ENCODE measurements around the gene ADNP2.

The ADNP2 gene

DNA sequence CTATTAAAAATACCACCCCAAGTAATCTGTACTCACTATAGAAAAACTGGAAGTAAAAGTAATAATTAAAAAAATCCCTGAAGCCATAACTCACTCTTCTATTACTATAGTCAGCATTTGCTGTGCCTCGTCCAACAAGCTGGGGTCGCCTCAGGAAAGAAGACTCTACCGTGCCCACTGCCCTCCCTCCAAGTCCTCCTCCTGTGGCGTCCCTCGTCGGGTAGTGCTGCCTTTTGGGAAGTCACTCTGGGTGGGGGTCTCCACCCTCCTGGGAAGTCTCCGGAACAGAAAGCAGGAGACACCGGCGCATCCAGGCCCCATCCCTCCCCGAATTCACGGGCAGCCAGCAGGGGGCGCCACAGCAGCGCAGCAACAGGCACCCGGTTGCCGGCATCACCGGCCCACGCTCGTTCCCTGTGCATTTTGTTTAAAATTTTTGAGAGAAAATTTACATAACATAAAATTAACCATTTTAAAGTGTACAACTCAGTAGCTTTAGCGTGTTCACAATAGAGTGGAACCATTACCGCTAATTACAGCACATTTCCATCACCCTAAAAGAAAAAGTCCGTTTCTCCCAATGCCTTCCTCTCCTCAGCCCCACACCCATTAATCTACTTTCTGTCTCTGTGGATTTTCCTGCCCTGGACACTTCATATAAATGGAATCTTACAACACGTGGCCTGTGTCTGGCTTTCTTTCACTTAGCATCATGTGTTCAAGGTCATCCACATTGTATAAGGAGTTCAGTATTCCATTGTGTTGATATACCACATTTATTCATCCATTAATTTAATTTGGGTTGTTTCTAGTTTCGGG, 62.2 kb downstream of the ADNP2 start:
- H3K36me3 ChIP-seq (ENCODE audit: control insufficient read depth, insufficient read depth, low read length) = no peaks in the 10 kb centered on the region
- WGBS, 2 experiments (ENCODE audit: insufficient coverage in 2 of 2) = 36 to 45% methylated on average over 12 to 14 of the region's 23 CpGs
- no peaks in the 10 kb centered on the region for H3K4me1 ChIP-seq (ENCODE audit: control insufficient read depth, insufficient read depth, low read length, poor library complexity, severe bottlenecking)
- H3K4me3 ChIP-seq (ENCODE audit: extremely low read depth, insufficient read depth, low read length, poor library complexity, severe bottlenecking) = no peak overlapping the region
- peaks cover 2% of the 10 kb centered on the region for H3K9me3 ChIP-seq (ENCODE audit: control insufficient read depth, low read length)
- no peak overlapping the region for H3K27ac ChIP-seq (ENCODE audit: low read depth, low read length, severe bottlenecking)

DNA sequence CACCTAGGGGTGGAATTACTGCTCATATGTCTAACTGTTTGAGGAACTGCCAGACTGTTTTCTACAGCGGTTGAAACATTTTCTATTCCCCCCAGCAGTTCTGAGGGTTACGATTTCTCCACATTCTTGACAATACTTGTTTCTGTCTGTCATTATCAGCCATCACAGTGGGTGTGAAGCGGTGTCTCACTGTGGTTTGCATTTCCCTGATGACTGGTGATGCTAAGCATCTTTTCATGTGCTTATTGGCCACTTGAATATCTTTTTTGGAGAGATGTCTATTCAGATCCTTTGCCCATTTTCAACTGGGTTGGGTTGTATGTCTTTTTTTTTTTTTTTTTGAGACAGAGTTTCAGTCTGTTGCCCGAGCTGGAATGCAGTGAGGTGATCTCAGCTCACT, 63.0 kb downstream of the ADNP2 start:
- Histone ChIP-seq H3K4me3 (ENCODE audit: extremely low read depth, insufficient read depth, low read length, poor library complexity, severe bottlenecking) (no peak overlapping the region), H3K4me1 (ENCODE audit: control insufficient read depth, insufficient read depth, low read length, poor library complexity, severe bottlenecking) (no peaks in the 10 kb centered on the region), H3K36me3 (ENCODE audit: control insufficient read depth, insufficient read depth, low read length) (no peaks in the 10 kb centered on the region), H3K9me3 (ENCODE audit: control insufficient read depth, low read length) (no peaks in the 10 kb centered on the region), H3K27ac (ENCODE audit: low read depth, low read length, severe bottlenecking) (no peak overlapping the region)
- WGBS, 2 experiments (ENCODE audit: insufficient coverage in 2 of 2) = 80 to 88% methylated on average over 2 to 4 of the region's 4 CpGs

- WGBS, 2 experiments (ENCODE audit: insufficient coverage in 2 of 2) = 87 to 88% methylated on average over 9 to 10 of the region's 10 CpGs
- Histone ChIP-seq H3K9me3 (ENCODE audit: control insufficient read depth, low read length) (no peaks in the 10 kb centered on the region), H3K27ac (ENCODE audit: low read depth, low read length, severe bottlenecking) (no peak overlapping the region), H3K4me3 (ENCODE audit: extremely low read depth, insufficient read depth, low read length, poor library complexity, severe bottlenecking) (no peak overlapping the region), H3K4me1 (ENCODE audit: control insufficient read depth, insufficient read depth, low read length, poor library complexity, severe bottlenecking) (no peaks in the 10 kb centered on the region), H3K36me3 (ENCODE audit: control insufficient read depth, insufficient read depth, low read length) (no peaks in the 10 kb centered on the region)
Observed at GRCh38 chr18:80173060-80173459, 64.0 kb downstream of the ADNP2 start.

- H3K9me3 ChIP-seq (ENCODE audit: control insufficient read depth, low read length) = no peaks in the 10 kb centered on the region
- no peaks in the 10 kb centered on the region for H3K4me1 ChIP-seq (ENCODE audit: control insufficient read depth, insufficient read depth, low read length, poor library complexity, severe bottlenecking)
- H3K27ac ChIP-seq (ENCODE audit: low read depth, low read length, severe bottlenecking) = no peak overlapping the region
- 91% methylated on average over 11 to 13 of the region's 18 CpGs for WGBS, 2 experiments (ENCODE audit: insufficient coverage in 2 of 2)
- no peak overlapping the region for H3K4me3 ChIP-seq (ENCODE audit: extremely low read depth, insufficient read depth, low read length, poor library complexity, severe bottlenecking)
- H3K36me3 ChIP-seq (ENCODE audit: control insufficient read depth, insufficient read depth, low read length) = no peaks in the 10 kb centered on the region
Observed at GRCh38 chr18:80175451-80176204, 66.6 kb downstream of the ADNP2 start.

- Histone ChIP-seq H3K36me3 (ENCODE audit: control insufficient read depth, insufficient read depth, low read length) (no peaks in the 10 kb centered on the region), H3K4me1 (ENCODE audit: control insufficient read depth, insufficient read depth, low read length, poor library complexity, severe bottlenecking) (no peaks in the 10 kb centered on the region), H3K27ac (ENCODE audit: low read depth, low read length, severe bottlenecking) (no peak overlapping the region), H3K4me3 (ENCODE audit: extremely low read depth, insufficient read depth, low read length, poor library complexity, severe bottlenecking) (no peak overlapping the region), H3K9me3 (ENCODE audit: control insufficient read depth, low read length) (no peaks in the 10 kb centered on the region)
- 88 to 93% methylated on average over 9 to 14 of the region's 17 CpGs for WGBS, 2 experiments (ENCODE audit: insufficient coverage in 2 of 2)
Observed at GRCh38 chr18:80176334-80177073, 67.4 kb downstream of the ADNP2 start.

DNA sequence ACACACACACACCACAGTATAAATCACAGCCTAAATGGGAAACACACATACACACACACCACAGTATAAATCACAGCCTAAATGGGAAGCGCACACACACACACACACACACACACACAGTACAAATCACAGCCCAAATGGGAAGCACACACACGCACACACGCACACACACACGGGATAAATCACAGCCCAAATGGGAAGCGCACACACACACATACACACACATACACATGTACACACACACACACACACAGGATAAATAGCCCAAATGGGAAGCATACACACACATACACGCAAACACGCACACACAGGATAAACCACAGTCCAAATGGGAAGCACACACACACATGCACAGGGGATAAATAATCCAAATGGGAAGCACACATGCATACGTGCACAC, 68.1 kb downstream of the ADNP2 start:
- H3K4me1 ChIP-seq (ENCODE audit: control insufficient read depth, insufficient read depth, low read length, poor library complexity, severe bottlenecking) = no peaks in the 10 kb centered on the region
- no peaks in the 10 kb centered on the region for H3K9me3 ChIP-seq (ENCODE audit: control insufficient read depth, low read length)
- no peak overlapping the region for H3K27ac ChIP-seq (ENCODE audit: low read depth, low read length, severe bottlenecking)
- H3K4me3 ChIP-seq (ENCODE audit: extremely low read depth, insufficient read depth, low read length, poor library complexity, severe bottlenecking) = no peak overlapping the region
- H3K36me3 ChIP-seq (ENCODE audit: control insufficient read depth, insufficient read depth, low read length) = no peaks in the 10 kb centered on the region
- WGBS, 2 experiments (ENCODE audit: insufficient coverage in 2 of 2) = 76 to 94% methylated on average over 3 to 5 of the region's 8 CpGs

GRCh38 chr18:80178935-80179818, 70.1 kb downstream of the ADNP2 start:
- 93 to 94% methylated on average over 24 to 25 of the region's 30 CpGs for WGBS, 2 experiments (ENCODE audit: insufficient coverage in 2 of 2)
- H3K4me3 ChIP-seq (ENCODE audit: extremely low read depth, insufficient read depth, low read length, poor library complexity, severe bottlenecking) = no peak overlapping the region
- H3K9me3 ChIP-seq (ENCODE audit: control insufficient read depth, low read length) = no peaks in the 10 kb centered on the region
- peaks cover 2% of the 10 kb centered on the region for H3K4me1 ChIP-seq (ENCODE audit: control insufficient read depth, insufficient read depth, low read length, poor library complexity, severe bottlenecking)
- H3K36me3 ChIP-seq (ENCODE audit: control insufficient read depth, insufficient read depth, low read length) = no peaks in the 10 kb centered on the region
- H3K27ac ChIP-seq (ENCODE audit: low read depth, low read length, severe bottlenecking) = no peak overlapping the region

- no peaks in the 10 kb centered on the region for H3K36me3 ChIP-seq (ENCODE audit: control insufficient read depth, insufficient read depth, low read length)
- no peak overlapping the region for H3K27ac ChIP-seq (ENCODE audit: low read depth, low read length, severe bottlenecking)
- H3K4me3 ChIP-seq (ENCODE audit: extremely low read depth, insufficient read depth, low read length, poor library complexity, severe bottlenecking) = no peak overlapping the region
- H3K9me3 ChIP-seq (ENCODE audit: control insufficient read depth, low read length) = no peaks in the 10 kb centered on the region
- WGBS, 2 experiments (ENCODE audit: insufficient coverage in 2 of 2) = 93 to 94% methylated on average over 14 to 18 of the region's 20 CpGs
- peaks cover 2% of the 10 kb centered on the region for H3K4me1 ChIP-seq (ENCODE audit: control insufficient read depth, insufficient read depth, low read length, poor library complexity, severe bottlenecking)
Observed at GRCh38 chr18:80179857-80180558, 70.9 kb downstream of the ADNP2 start.

- Histone ChIP-seq H3K9me3 (ENCODE audit: control insufficient read depth, low read length) (no peaks in the 10 kb centered on the region), H3K4me1 (ENCODE audit: control insufficient read depth, insufficient read depth, low read length, poor library complexity, severe bottlenecking) (peaks cover 2% of the 10 kb centered on the region), H3K4me3 (ENCODE audit: extremely low read depth, insufficient read depth, low read length, poor library complexity, severe bottlenecking) (no peak overlapping the region), H3K36me3 (ENCODE audit: control insufficient read depth, insufficient read depth, low read length) (no peaks in the 10 kb centered on the region), H3K27ac (ENCODE audit: low read depth, low read length, severe bottlenecking) (no peak overlapping the region)
- 93 to 95% methylated on average over 28 to 32 of the region's 33 CpGs for WGBS, 2 experiments (ENCODE audit: insufficient coverage in 2 of 2)
Observed at GRCh38 chr18:80180778-80181564, 71.9 kb downstream of the ADNP2 start.
